Measurements from ENCODE around the gene FOXA2. TPM values are rescaled to one million over a fixed set of nuclear protein-coding genes. Genes with fewer than 3 reads are reported as not detected.

FOXA2 gene
- total and polyA plus RNA-seq, 2 of the 13 experiments (the other 11 are each of a cell fraction or from before 2014, with no cell fraction given): 8.8 to 12.2 TPM

GRCh38 chr20:22577515-22578220 is 6.7 kb downstream of the FOXA2 start (continued):
- no peak for TF ChIP-seq MAFK (conservative IDR thresholded peaks at IDR 0.05 in 1 of 2, IDR thresholded peaks at IDR 0.05 in 1 of 2; ENCODE audit: low read length in 2 of 2)
- no peak for TF ChIP-seq ZNF644 (CRISPR knock-in tag; IDR thresholded peaks at IDR 0.05; ENCODE audit: low read depth)
- peak; percentile 8; the same call in 1 of the 2 replicates for TF ChIP-seq ZNF567 (CRISPR knock-in tag; IDR thresholded peaks at IDR 0.05; ENCODE audit: borderline replicate concordance)
- no peak for TF ChIP-seq ZSCAN30 (CRISPR knock-in tag; IDR thresholded peaks at IDR 0.05)
- peak; percentile 45; the same call in 1 of the 2 replicates for TF ChIP-seq MEIS1 (CRISPR knock-in tag; IDR thresholded peaks at IDR 0.05; ENCODE audit: borderline replicate concordance)
- TF ChIP-seq ZSCAN12 (CRISPR knock-in tag; IDR thresholded peaks at IDR 0.05): no peak
- no peak for TF ChIP-seq ZMAT5 (CRISPR knock-in tag; IDR thresholded peaks at IDR 0.05; ENCODE audit: borderline replicate concordance, low read depth)
- no peak for TF ChIP-seq YEATS4 (CRISPR knock-in tag; IDR thresholded peaks at IDR 0.05; ENCODE audit: borderline replicate concordance)
- TF ChIP-seq, protein P1, sequence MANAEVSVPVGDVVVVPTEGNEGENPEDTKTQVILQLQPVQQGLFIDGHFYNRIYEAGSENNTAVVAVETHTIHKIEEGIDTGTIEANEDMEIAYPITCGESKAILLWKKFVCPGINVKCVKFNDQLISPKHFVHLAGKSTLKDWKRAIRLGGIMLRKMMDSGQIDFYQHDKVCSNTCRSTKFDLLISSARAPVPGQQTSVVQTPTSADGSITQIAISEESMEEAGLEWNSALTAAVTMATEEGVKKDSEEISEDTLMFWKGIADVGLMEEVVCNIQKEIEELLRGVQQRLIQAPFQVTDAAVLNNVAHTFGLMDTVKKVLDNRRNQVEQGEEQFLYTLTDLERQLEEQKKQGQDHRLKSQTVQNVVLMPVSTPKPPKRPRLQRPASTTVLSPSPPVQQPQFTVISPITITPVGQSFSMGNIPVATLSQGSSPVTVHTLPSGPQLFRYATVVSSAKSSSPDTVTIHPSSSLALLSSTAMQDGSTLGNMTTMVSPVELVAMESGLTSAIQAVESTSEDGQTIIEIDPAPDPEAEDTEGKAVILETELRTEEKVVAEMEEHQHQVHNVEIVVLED (CRISPR knock-in tag; IDR thresholded peaks at IDR 0.05; ENCODE audit: borderline replicate concordance): peak; percentile 25; the same call in 1 of the 2 replicates
- TF ChIP-seq NFKB2 (CRISPR knock-in tag; IDR thresholded peaks at IDR 0.05; ENCODE audit: borderline replicate concordance): no peak; the same call in 1 of the 2 replicates
- TF ChIP-seq ZNF10 (CRISPR knock-in tag; IDR thresholded peaks at IDR 0.05; ENCODE audit: borderline replicate concordance, low read depth): 0 out of 2 replicates have a peak, but pooled peaks have one; percentile 48
- TF ChIP-seq ZNF615 (CRISPR knock-in tag; IDR thresholded peaks at IDR 0.05; ENCODE audit: borderline replicate concordance): no peak
- no peak for TF ChIP-seq ZNF841 (CRISPR knock-in tag; IDR thresholded peaks at IDR 0.05; ENCODE audit: borderline replicate concordance)
- TF ChIP-seq ZNF232 (CRISPR knock-in tag; IDR thresholded peaks at IDR 0.05; ENCODE audit: borderline replicate concordance): no peak
- no peak for TF ChIP-seq RFX1 (IDR thresholded peaks at IDR 0.05)
- TF ChIP-seq, protein P2, sequence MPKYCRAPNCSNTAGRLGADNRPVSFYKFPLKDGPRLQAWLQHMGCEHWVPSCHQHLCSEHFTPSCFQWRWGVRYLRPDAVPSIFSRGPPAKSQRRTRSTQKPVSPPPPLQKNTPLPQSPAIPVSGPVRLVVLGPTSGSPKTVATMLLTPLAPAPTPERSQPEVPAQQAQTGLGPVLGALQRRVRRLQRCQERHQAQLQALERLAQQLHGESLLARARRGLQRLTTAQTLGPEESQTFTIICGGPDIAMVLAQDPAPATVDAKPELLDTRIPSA (CRISPR knock-in tag; IDR thresholded peaks at IDR 0.05; ENCODE audit: borderline replicate concordance): peak; percentile 83; the same call in 1 of the 2 replicates
- 0 out of 2 replicates have a peak, but pooled peaks have one; percentile 13 for TF ChIP-seq BRCA1 (CRISPR knock-in tag; IDR thresholded peaks at IDR 0.05)
- TF ChIP-seq, protein P3, sequence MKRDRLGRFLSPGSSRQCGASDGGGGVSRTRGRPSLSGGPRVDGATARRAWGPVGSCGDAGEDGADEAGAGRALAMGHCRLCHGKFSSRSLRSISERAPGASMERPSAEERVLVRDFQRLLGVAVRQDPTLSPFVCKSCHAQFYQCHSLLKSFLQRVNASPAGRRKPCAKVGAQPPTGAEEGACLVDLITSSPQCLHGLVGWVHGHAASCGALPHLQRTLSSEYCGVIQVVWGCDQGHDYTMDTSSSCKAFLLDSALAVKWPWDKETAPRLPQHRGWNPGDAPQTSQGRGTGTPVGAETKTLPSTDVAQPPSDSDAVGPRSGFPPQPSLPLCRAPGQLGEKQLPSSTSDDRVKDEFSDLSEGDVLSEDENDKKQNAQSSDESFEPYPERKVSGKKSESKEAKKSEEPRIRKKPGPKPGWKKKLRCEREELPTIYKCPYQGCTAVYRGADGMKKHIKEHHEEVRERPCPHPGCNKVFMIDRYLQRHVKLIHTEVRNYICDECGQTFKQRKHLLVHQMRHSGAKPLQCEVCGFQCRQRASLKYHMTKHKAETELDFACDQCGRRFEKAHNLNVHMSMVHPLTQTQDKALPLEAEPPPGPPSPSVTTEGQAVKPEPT (CRISPR knock-in tag; IDR thresholded peaks at IDR 0.05; ENCODE audit: low read depth): no peak
- TF ChIP-seq, protein P4, sequence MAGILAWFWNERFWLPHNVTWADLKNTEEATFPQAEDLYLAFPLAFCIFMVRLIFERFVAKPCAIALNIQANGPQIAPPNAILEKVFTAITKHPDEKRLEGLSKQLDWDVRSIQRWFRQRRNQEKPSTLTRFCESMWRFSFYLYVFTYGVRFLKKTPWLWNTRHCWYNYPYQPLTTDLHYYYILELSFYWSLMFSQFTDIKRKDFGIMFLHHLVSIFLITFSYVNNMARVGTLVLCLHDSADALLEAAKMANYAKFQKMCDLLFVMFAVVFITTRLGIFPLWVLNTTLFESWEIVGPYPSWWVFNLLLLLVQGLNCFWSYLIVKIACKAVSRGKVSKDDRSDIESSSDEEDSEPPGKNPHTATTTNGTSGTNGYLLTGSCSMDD (CRISPR knock-in tag; IDR thresholded peaks at IDR 0.05): no peak
- TF ChIP-seq FOXC1 (CRISPR knock-in tag; IDR thresholded peaks at IDR 0.05; ENCODE audit: borderline replicate concordance): peak; percentile 44; the same call in 1 of the 2 replicates
- TF ChIP-seq, protein P5, sequence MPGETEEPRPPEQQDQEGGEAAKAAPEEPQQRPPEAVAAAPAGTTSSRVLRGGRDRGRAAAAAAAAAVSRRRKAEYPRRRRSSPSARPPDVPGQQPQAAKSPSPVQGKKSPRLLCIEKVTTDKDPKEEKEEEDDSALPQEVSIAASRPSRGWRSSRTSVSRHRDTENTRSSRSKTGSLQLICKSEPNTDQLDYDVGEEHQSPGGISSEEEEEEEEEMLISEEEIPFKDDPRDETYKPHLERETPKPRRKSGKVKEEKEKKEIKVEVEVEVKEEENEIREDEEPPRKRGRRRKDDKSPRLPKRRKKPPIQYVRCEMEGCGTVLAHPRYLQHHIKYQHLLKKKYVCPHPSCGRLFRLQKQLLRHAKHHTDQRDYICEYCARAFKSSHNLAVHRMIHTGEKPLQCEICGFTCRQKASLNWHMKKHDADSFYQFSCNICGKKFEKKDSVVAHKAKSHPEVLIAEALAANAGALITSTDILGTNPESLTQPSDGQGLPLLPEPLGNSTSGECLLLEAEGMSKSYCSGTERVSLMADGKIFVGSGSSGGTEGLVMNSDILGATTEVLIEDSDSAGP (CRISPR knock-in tag; IDR thresholded peaks at IDR 0.05; ENCODE audit: borderline replicate concordance): peak; percentile 45; the same call in 1 of the 2 replicates
